Measurements from ENCODE around the gene CCR4. TPM values are rescaled to one million over a fixed set of nuclear protein-coding genes. Genes with fewer than 3 reads are reported as not detected.
"Not testable (repeated sequence)": the region's sequence is repeated elsewhere in the genome, so short reads cannot be mapped to it uniquely, and the experiment has no call there.

The CCR4 gene
- total and polyA plus RNA-seq, 9 of the 15 experiments (the other 6 are each of a cell fraction or from before 2014, with no cell fraction given), result 0.04 to 0.47 (median 0.25) TPM; not detected in 1

DNA sequence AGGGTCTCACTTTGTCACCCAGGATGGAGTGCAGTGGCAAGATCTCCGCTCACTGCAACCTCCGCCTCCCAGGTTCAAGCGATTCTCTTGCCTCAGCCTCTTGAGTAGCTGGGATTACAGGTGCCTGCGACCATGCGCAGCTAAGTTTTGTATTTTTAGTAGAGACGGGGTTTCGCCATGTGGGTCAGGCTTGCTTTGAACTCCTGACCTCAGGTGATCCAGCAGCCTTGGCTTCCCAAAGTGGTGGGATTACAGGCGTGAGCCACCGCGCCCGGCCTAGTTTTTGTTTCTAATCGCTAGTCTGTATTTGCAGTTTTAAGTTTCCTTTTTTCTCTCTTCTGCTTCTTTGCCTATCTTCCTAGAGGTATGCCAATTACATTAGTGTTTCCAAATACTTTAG is 5.8 kb upstream of the CCR4 start:
- 86% methylated on average over 11 of the region's 12 CpGs for WGBS (ENCODE audit: insufficient coverage, low coverage, missing lambda C conversion rate)
- H3K9ac ChIP-seq (ENCODE audit: insufficient read depth in 1 of 2, low read depth in 2 of 2, low read length in 2 of 2); FAIRE-seq; H3K27me3 ChIP-seq (ENCODE audit: control insufficient read depth in 2 of 2, insufficient read depth in 2 of 2, low read length in 2 of 2); ATAC-seq; H3K36me3 ChIP-seq (ENCODE audit: control insufficient read depth, insufficient read depth, low read length); H3K4me2 ChIP-seq (ENCODE audit: insufficient read depth, low read length); H4K20me1 ChIP-seq (replicated peaks; ENCODE audit: control insufficient read depth, insufficient read depth, low read length); H3K4me1 ChIP-seq (replicated peaks in 1 of 2; ENCODE audit: control insufficient read depth in 2 of 2, insufficient read depth in 2 of 2, low read length in 2 of 2); H3K27ac ChIP-seq (ENCODE audit: extremely low read depth, low read depth, low read length); BruUV-seq (replicated peaks); H3K79me2 ChIP-seq (ENCODE audit: control insufficient read depth, insufficient read depth, low read length); in situ Hi-C loops (cut with MboI); H3K9me1 ChIP-seq (ENCODE audit: control insufficient read depth, insufficient read depth, low read length); H3K4me3 ChIP-seq; H2AFZ ChIP-seq (ENCODE audit: low read depth, low read length); CTCF ChIA-PET (ENCODE audit: low intra/inter-chr PET ratio); H3K9me3 ChIP-seq (replicated peaks; ENCODE audit: control insufficient read depth, insufficient read depth, low read depth, low read length); DNase-seq (ENCODE audit: extremely low read depth in 1 of 4, low spot score in 3 of 4): not testable (repeated sequence)
- 0 out of 2 replicates have a peak, but pooled peaks have one; percentile 23 for TF ChIP-seq ZBTB33 (CRISPR knock-in tag; IDR thresholded peaks at IDR 0.05)
- intact Hi-C loops (cut with micrococcal nuclease), result loop anchor here (5.0 to 10.0 kb wide), 3 partner anchors 107 to 289 kb away; no protein-coding TSS in a partner anchor
- POLR2A ChIA-PET, result interaction anchor here (0.6 kb wide), 1 partner anchor 853 kb away, joined by 4 read pairs; no protein-coding TSS in a partner anchor

Measured in K562 (cell line).